Fibroblast of skin of left biceps (primary cell): ENCODE results near the gene TRAF5.
"Not testable (repeated sequence)": the region's sequence is repeated elsewhere in the genome, so short reads cannot be mapped to it uniquely, and the experiment has no call there.

Experiments used
- DNase-seq, 2 experiments: peaks; one replicate each; pipeline ENCODE4 v3.0.0-alpha.2; 2013; ENCODE audit warnings: low read depth in 2 of 2

The TRAF5 gene, protein sequence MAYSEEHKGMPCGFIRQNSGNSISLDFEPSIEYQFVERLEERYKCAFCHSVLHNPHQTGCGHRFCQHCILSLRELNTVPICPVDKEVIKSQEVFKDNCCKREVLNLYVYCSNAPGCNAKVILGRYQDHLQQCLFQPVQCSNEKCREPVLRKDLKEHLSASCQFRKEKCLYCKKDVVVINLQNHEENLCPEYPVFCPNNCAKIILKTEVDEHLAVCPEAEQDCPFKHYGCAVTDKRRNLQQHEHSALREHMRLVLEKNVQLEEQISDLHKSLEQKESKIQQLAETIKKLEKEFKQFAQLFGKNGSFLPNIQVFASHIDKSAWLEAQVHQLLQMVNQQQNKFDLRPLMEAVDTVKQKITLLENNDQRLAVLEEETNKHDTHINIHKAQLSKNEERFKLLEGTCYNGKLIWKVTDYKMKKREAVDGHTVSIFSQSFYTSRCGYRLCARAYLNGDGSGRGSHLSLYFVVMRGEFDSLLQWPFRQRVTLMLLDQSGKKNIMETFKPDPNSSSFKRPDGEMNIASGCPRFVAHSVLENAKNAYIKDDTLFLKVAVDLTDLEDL

GRCh38 chr1:211326528-211327345 is at the start of gene TRAF5:
Gene TRAF5 (plus strand): TSS chr1:211326833. CDS start chr1:211353240, 26,407 bp downstream.
- DNase-seq = no peak

- DNase-seq = no peak
Observed at GRCh38 chr1:211279340-211279739, 47.3 kb upstream of the TRAF5 start.

GRCh38 chr1:211280910-211281309 is 45.7 kb upstream of the TRAF5 start:
- no peak for DNase-seq

DNA sequence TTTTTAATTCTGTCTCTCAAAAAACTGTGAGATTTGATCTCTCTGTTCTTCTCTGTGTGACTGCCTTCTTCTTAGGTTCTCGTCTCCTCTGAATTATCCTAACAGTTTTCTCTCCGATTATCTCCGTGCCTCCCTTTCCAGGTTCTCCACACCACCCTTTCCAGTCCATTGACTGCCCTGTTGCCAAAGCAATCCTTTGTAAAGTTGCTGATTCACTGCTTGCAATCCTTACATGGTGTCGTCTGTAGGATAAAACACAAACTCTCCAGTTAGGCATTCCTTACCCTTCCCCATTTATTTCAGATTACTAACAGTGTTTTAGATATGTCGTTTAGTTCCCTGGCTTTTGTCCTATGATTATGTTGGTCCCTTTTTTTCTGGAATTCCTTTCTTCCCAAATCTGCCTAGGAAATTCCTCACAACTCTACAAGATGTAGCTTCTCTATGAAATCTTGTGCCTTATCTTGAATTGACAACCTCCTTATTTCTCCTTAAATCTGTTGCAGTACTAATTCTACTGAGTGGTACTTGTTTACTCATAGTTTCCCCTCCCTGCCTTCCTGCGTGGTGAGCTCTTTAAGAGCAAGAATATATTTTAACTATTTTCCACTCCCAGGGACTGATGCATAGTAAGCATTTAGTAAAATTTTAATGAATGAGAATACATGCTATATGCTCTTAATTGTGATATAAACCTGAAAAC is 45.2 kb upstream of the TRAF5 start:
- no peak for DNase-seq

GRCh38 chr1:211282023-211282373 is 44.6 kb upstream of the TRAF5 start:
- no peak for DNase-seq

DNA sequence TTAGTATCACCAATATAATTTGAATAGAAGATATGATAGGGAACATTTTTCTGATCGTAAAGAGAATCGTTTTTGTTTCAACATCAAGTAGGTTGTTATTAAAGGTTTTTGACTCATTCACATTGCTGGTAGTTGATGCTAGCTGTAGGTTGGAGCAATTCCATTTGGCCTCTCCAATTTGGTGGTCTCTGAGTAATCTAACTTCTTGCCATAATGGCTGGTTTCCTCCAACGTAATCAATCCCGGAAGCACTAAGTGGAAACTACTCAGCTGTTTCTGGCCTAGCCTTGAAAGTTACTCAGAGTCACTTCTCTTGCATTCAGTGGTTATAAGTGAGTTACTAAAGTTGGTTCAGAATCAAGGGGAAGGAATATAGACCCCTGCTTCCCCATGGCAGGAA is 41.4 kb upstream of the TRAF5 start:
- no peak for DNase-seq

DNA sequence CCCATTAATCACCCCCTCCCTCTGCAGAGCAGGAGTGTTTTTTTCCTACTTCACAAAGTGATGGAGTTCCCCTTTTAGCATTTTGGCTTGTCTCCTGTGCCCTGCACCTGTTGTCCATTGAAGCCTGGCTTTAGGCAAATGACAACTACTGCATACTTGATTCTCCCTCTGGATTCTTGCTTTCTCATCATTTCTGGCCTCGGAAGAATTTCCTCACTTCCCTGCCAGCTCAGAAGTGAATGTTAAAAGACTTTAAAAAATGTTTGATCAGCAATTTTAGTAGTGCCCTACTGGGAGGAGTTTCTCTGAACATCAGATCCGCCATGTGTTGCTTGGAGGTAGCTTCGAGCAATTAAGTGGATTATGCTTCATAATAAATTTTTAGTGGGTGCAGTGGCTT is 39.4 kb upstream of the TRAF5 start:
- DNase-seq = no peak

DNA sequence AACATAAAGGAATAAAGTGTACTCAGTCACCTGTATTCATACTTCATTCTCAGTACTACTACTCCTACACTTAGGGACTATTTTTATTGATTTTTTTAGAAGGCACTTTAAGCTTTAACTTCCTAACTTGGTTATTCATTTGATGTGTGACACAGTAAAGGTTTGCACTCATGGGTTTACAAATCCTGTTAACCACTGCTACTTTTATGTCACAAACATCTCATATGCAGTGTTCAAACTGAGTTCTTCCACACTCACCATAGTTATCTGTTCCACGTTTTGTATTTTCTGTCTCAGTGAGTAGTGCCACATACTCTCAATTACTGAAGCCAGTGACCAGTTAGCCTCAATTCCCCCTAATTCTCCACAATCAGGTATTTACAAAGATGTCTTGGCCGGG is 34.2 kb upstream of the TRAF5 start:
- DNase-seq = no peak

DNA sequence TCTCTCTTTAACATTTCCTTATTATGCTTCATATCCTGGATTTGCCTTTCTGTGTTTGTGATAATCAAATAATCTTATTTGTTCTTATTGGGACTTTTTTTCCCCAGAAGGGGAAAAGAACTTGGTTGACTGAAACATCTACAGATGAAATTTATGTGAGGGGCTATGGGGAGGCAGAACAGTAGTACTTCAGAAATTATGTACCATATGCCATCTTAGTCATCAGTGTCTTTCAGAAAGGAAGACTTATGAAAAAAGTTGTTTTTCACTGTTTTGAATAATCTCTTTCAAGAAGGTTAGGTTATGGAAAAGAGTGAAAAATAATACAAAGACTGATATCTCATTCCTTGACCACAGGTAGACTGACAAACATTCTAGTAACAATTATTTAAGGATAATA is 30.2 kb upstream of the TRAF5 start:
- DNase-seq = no peak

DNA sequence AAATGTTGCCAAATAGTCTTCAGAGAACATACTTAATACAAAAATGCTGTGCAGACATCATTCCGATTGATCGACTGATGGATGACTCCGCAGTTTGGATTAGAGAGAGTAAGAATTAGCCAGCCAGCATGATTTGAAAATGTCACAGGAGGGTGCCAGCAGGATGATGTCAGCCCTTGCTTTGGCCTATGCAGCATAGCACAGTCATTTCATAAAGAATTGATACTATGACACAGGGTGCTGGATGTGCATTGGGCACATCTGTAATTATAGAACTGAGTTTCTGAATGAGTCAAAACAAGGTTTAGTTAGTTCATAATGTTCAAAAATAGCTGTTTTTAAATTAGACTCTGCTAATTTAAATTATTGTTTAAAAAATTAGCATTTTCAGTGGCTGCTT is 21.6 kb upstream of the TRAF5 start:
- no peak for DNase-seq

DNA sequence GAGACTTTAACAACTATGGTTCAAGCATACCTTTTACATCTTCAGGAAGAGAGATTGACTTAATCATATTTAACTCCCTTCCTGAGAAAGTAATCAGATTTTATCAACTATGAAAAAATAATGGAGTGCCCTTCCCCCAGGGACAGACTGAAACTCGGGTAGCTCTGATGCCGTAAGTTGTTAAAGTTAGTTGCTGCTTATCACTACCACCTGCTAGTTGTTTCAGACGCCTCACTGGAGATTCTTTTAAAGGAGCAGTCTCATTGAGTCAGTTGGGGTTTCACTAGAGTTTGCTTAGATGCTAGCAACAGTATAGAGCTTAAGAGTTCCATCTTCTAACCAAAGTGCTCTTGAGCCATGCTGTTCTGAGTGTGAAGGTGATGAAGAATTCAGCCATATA is 17.0 kb upstream of the TRAF5 start:
- DNase-seq = no peak

DNA sequence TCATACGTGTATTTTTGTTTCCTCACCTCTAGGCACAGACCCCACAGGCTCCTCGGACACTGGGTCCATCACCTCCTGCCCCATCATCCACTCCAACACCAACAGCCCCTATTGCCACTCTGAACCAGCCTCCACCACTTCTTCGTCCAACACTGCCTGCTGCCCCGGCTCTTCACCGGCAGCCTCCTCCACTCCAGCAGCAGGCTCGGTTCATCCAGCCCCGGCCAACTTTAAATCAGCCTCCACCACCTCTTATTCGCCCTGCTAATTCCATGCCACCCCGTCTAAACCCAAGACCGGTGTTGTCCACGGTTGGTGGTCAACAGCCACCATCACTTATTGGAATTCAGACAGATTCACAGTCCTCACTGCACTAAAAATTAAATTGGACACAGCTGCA is 13.2 kb upstream of the TRAF5 start:
- no peak for DNase-seq

- no peak for DNase-seq
Observed at GRCh38 chr1:211318576-211319280, 7.9 kb upstream of the TRAF5 start.

DNA sequence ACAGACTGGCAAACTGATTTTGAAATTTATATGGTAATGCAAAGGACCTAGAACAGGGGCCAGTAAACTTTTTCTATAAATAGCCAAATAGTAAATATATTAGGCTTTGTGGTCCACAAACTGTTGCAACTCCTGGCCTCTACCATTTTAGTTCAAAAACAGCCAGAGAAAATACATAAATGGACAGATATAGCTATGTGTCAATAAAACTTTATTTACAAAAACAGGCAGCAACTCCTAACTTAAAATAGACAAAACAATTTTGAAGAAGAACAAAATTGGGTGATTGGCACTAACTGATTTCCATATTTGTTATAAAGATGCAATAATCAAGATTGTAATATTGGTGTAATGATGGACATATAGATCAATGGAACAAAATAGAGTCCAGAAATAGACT is 6.7 kb upstream of the TRAF5 start:
- DNase-seq = no peak

DNA sequence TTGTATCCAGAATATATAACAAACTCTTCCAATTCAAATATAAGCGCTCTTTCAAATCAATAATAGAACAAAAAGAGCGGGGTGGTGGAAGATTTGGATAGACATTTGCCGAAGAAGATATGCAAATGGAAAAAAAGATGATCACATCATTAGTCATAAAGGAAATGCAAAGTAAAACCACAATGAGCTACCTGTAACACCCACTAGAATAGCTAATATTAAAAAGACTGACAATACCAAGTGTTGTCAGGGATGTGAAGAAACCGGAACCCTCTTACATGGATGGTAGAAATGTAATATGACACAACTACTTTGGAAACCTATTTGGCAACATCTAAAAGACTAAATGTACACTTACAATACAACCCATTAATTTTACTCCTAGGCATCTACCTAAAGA is 5.7 kb upstream of the TRAF5 start:
- DNase-seq = no peak

GRCh38 chr1:211321646-211322045 is 5.0 kb upstream of the TRAF5 start:
- DNase-seq = not testable (repeated sequence)

DNA sequence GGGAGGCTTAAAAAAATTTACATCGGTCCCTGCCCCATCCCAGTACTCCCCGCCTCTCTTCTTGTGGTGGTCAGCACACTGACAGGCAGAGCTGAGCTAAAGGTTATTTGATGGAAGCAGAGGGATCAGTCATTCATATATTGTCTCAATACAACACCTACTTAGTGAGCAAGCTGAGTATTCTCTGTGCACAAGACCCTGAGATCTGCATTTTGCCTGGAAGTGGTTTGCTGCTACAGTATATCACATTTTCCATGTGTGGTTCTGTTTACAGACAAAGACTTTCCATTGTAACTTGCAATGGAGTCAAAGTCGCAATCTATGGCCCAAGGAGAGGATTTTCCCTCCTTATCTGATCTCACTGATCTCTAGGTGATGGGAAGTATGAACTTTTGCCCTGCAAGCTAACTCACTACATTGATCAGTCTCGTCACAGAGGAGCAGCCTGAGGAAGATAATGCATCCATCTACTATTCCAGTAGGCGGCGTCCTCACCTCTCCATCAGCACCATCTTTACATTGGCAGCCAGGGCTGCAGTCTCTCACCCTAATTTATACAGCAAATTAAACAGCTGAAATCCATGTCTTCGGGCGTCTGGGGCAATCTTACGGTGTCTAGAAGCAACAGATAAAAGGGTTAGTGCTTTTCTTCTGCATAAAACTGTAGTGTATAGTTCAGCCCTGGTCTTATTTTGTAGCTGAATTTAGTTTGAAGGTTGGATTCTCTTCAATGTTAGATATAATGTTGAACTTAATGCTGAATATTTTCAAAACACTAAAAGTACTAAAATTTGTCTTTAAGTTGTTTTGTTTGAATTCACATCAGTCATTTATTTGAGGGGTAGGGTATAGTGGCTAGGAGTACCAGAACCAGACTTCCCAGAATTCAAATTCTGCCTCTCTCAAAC is 3.2 kb upstream of the TRAF5 start:
- DNase-seq = no peak

- DNase-seq = no peak
Observed at GRCh38 chr1:211324992-211325775, 1.4 kb upstream of the TRAF5 start.

GRCh38 chr1:211326140-211326527 is 499 bp upstream of the TRAF5 start:
- DNase-seq = no peak
